ENCODE measurements around the gene TFCP2.
"Not testable (repeated sequence)": the region's sequence is repeated elsewhere in the genome, so short reads cannot be mapped to it uniquely, and the experiment has no call there.

The TFCP2 gene

GRCh38 chr12:51082561-51083125, 90.3 kb downstream of the TFCP2 start:
- no peak for DNase-seq (ENCODE audit: low read depth in 2 of 2)

GRCh38 chr12:51081421-51081820, 91.5 kb downstream of the TFCP2 start:
- DNase-seq (ENCODE audit: low read depth in 2 of 2) = no peak

- DNase-seq (ENCODE audit: low read depth in 2 of 2) = no peak
Observed at GRCh38 chr12:51080136-51080535, 92.8 kb downstream of the TFCP2 start.

- DNase-seq (ENCODE audit: low read depth in 2 of 2) = not testable (repeated sequence)
Observed at GRCh38 chr12:51078866-51079265, 94.1 kb downstream of the TFCP2 start.

- not testable (repeated sequence) for DNase-seq (ENCODE audit: low read depth in 2 of 2)
Observed at GRCh38 chr12:51078346-51078745, 94.6 kb downstream of the TFCP2 start.

GRCh38 chr12:51077930-51078329, 95.0 kb downstream of the TFCP2 start:
- DNase-seq (ENCODE audit: low read depth in 2 of 2) = no peak

- DNase-seq (ENCODE audit: low read depth in 2 of 2) = no peak
Observed at GRCh38 chr12:51076236-51076930, 96.6 kb downstream of the TFCP2 start.

- no peak for DNase-seq (ENCODE audit: low read depth in 2 of 2)
Observed at GRCh38 chr12:51075390-51075789, 97.5 kb downstream of the TFCP2 start.

GRCh38 chr12:51071663-51072062, 101.3 kb downstream of the TFCP2 start:
- no peak for DNase-seq (ENCODE audit: low read depth in 2 of 2)

- no peak for DNase-seq (ENCODE audit: low read depth in 2 of 2)
Observed at GRCh38 chr12:51070004-51070403, 102.9 kb downstream of the TFCP2 start.

GRCh38 chr12:51067771-51068170, 105.2 kb downstream of the TFCP2 start:
- DNase-seq (ENCODE audit: low read depth in 2 of 2) = no peak

- DNase-seq (ENCODE audit: low read depth in 2 of 2) = no peak
Observed at GRCh38 chr12:51067229-51067628, 105.7 kb downstream of the TFCP2 start.

GRCh38 chr12:51065530-51065929, 107.4 kb downstream of the TFCP2 start:
- no peak for DNase-seq (ENCODE audit: low read depth in 2 of 2)

- no peak for DNase-seq (ENCODE audit: low read depth in 2 of 2)
Observed at GRCh38 chr12:51062631-51063397, 110.1 kb downstream of the TFCP2 start.

- DNase-seq (ENCODE audit: low read depth in 2 of 2) = no peak
Observed at GRCh38 chr12:51059086-51059485, 113.8 kb downstream of the TFCP2 start.

GRCh38 chr12:51056242-51056641, 116.7 kb downstream of the TFCP2 start:
- DNase-seq (ENCODE audit: low read depth in 2 of 2) = no peak

- no peak for DNase-seq (ENCODE audit: low read depth in 2 of 2)
Observed at GRCh38 chr12:51055060-51055459, 117.9 kb downstream of the TFCP2 start.

- no peak for DNase-seq (ENCODE audit: low read depth in 2 of 2)
Observed at GRCh38 chr12:51051787-51052186, 121.1 kb downstream of the TFCP2 start.

GRCh38 chr12:51049525-51049924, 123.4 kb downstream of the TFCP2 start:
- DNase-seq (ENCODE audit: low read depth in 2 of 2) = no peak

- DNase-seq (ENCODE audit: low read depth in 2 of 2) = no peak
Observed at GRCh38 chr12:51048661-51049251, 124.2 kb downstream of the TFCP2 start.

GRCh38 chr12:51047655-51048540, 125.0 kb downstream of the TFCP2 start, which contains the start of gene LETMD1:
Gene LETMD1 (plus strand): TSS chr12:51048327. CDS start chr12:51048357, 30 bp downstream.
- DNase-seq (ENCODE audit: low read depth in 2 of 2) = peak; percentile 77 to 78
